Measurements from ENCODE around the gene DCUN1D2.

- TF ChIP-seq CTCF (conservative IDR thresholded peaks at IDR 0.05): no peak
- no peak for TF ChIP-seq EZH2 (IDR thresholded peaks at IDR 0.05; ENCODE audit: low read depth)
Measured at GRCh38 chr13:113539822-113540221, 49.3 kb upstream of the DCUN1D2 start.
